EH (cell line): ENCODE results near the gene HACD4.

ENCODE experiments used
- DNase-seq: peaks from one replicate; pipeline ENCODE4 v3.0.0-alpha.2; 2015; ENCODE audit warnings: low read depth

Gene HACD4, protein sequence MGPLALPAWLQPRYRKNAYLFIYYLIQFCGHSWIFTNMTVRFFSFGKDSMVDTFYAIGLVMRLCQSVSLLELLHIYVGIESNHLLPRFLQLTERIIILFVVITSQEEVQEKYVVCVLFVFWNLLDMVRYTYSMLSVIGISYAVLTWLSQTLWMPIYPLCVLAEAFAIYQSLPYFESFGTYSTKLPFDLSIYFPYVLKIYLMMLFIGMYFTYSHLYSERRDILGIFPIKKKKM

GRCh38 chr9:21031091-21031807 lies at the start of gene HACD4:
HACD4 (minus strand) TSS chr9:21031640; CDS start chr9:21031590, 50 bp downstream.
- DNase-seq: peak; percentile 49

DNA sequence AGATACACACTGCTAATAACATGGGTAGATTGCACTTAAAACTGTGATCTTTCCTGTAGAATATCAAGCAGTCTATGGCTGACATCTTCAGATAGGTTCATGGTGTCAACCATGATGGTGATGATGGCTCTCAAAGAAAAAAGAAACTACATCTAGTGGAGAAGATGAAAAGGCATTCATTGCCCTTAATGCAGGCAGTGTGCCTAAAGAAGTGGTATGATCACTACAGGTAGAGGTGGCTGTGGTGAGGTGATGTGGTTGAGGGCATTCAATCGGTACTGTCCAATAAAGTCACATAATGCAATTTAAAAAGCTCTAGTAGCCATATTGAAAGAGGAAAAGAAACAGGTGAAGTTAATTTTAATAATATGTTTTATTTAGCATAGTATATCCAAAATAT lies 49.4 kb upstream of the HACD4 start:
- DNase-seq: no peak

- DNase-seq: peak; percentile 14
Measured at GRCh38 chr9:21078702-21079101, 47.3 kb upstream of the HACD4 start.

DNA sequence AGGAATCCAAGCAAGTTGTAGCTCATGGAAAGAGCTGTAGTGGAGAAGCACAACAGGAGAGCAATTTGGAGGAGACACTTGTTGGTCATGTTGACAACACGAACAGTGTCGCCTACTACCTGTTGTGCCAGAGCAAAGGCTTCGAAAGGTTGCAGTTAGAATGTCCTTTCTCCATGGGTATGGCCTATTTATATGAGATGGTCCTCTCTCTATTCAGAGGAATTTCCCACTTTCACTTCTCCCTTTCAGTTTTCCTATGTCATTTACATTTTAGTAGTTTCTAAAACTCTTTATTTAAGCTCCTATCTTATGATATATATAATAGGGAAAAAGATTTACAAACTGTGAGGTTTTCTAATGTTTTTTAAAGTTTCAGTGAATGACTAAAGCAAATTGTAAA lies 46.3 kb upstream of the HACD4 start, which contains the start of gene IFNB1:
Gene IFNB1 (minus strand): TSS at position 162 of the 400 bp plus-strand sequence. CDS start 73 bp downstream, at position 89.
- no peak for DNase-seq

DNA sequence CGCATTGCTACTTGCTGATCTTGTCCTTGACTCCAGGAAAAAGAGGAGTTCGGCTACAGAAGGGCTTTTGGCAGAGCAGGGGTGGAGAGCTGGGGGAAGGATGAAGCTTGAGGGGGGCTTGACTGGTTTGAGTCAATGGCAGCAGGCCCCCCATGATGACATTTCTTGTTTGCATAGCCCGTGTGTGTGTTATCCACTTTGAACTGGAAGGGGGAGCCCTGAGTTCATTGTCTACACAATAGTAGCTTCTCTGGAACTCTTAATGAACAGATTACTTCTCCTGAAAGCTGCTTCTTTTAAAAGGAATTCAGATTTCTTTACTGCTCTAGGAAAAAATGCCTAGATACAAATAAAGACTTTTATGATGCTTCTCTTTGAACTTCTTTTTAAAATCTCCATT lies 44.0 kb upstream of the HACD4 start:
- DNase-seq: no peak

DNA sequence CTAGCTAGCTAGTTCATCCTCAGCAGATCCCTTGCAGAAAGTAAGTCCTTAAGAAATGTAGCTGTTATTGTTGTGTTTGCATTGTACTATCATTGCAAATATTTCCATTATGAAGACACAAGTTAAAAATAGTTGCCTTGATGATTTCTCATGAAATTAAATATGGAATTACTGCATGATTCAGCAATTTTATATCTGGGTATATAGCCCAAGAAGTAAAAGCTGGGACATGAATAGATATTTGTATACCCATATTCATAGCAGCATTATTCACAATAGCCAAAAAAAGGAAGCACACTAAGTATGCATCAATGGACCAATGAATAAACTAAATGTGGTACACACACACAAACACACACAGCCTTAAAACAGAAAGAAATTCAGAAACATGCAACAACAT lies 39.5 kb upstream of the HACD4 start:
- no peak for DNase-seq

DNA sequence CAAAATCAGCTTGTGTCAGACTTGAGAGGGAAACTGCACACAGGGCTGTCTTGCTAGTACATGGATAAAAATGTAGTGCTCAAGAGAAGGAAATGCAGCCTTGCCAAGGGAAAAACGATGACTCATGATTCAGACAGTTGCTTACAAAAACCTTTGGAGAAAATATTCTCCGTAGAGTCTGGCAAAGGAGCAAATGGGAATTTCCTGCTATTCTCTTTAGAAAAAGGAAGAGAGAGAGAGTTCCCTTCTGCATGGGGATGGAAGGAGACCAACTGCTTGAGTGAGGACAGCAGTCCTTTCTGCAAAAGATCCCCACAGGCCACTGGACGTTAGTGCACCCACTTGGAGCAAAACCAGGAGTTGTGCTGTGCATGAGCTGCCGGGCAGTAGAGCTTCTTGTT lies 38.7 kb upstream of the HACD4 start:
- DNase-seq: peak; percentile 96

- DNase-seq: peak; percentile 68
Measured at GRCh38 chr9:21060919-21061561, 29.6 kb upstream of the HACD4 start.

DNA sequence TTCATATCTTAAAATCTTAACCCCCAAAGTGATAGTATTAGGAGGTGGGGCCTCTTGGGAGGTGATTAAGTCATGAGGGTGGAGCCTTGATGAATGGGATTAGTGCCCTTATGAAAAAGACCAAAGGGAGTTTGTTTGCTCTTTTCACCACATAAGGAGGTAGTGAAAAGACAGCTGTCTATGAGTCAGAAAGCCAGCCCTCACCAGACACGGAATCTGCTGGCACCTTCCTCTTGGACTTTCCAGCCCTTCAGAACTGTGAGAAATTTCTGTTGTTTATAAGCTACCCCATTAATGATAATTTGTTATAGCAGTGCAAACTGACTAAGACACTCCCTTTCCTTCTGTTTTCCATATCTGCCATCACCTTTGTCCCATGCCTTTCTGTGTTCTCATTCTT lies 25.5 kb upstream of the HACD4 start:
- DNase-seq: peak; percentile 45

- no peak for DNase-seq
Measured at GRCh38 chr9:21053851-21054250, 22.4 kb upstream of the HACD4 start.

- DNase-seq: no peak
Measured at GRCh38 chr9:21047281-21047691, 15.8 kb upstream of the HACD4 start.

- no peak for DNase-seq
Measured at GRCh38 chr9:21043841-21044240, 12.4 kb upstream of the HACD4 start.

GRCh38 chr9:21042466-21042865 lies 11.0 kb upstream of the HACD4 start:
- DNase-seq: no peak

DNA sequence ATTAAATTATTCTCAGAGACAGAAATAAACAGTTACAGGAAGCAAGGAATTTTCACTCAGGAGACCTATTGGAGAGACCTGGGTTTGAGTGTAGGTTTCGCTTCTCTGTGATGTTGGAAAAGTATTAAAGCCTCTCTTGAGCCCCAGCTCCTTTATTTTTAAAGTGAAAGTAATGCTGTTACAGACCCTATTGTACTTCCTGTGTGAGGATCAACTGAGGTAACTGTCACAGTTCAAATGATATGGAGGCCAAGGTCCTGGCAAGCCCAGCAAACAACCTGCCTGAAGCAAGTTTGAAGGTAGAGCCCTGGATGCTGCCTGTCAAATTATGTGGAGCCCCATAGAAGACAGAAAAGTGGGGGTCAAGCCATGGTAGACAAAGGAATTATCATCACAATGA lies 7.9 kb upstream of the HACD4 start:
- DNase-seq: no peak

GRCh38 chr9:21037278-21037677 lies 5.8 kb upstream of the HACD4 start:
- DNase-seq: no peak

GRCh38 chr9:21031808-21032183 lies 356 bp upstream of the HACD4 start:
- no peak for DNase-seq

GRCh38 chr9:21030389-21031035 lies 928 bp downstream of the HACD4 start:
- peak; percentile 80 for DNase-seq

DNA sequence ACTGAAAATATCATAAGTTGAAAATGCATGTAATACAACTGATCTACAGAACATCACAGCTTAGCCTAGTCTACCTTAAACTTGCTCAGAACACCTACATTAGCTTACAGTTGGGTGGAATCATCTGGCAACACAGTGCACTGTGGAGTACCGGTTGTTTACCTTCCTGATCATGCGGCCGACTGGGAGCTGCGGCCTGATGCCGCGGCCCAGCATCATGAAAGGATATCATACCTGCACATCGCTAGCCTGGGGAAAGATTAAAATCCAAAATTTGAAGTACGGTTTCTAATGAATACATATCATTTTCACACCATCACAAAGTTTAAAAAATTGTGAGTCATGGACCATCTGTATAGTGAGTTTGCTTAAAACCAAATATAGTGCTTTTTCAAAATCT lies 1.8 kb downstream of the HACD4 start:
- DNase-seq: no peak

GRCh38 chr9:21028466-21028865 lies 3.0 kb downstream of the HACD4 start:
- peak; percentile 65 for DNase-seq

GRCh38 chr9:21027295-21027694 lies 4.1 kb downstream of the HACD4 start:
- peak; percentile 70 for DNase-seq

- no peak for DNase-seq
Measured at GRCh38 chr9:21023861-21024260, 7.6 kb downstream of the HACD4 start.

- no peak for DNase-seq
Measured at GRCh38 chr9:21018177-21018576, 13.3 kb downstream of the HACD4 start.
